Metanephros (tissue), 2 donors: Measurements from ENCODE around the gene CACNG8. TPM values are rescaled to one million over a fixed set of nuclear protein-coding genes. Genes with fewer than 3 reads are reported as not detected.

ENCODE experiments used
- small RNA-seq: library from RNA; depleted of rRNA; stranded (forward); fragments of <200 nt; gene quantifications from one replicate; pipeline ENCODE3, GENCODE V24; 2014; ENCODE audit warnings: low replicate concordance
- total RNA-seq: library from RNA; depleted of rRNA; stranded (reverse); fragments of >200 nt; gene quantifications from one replicate; pipeline ENCODE4 v1.2.3, GENCODE V29; 2014

CACNG8 gene
- total RNA-seq = 0.23 TPM

GRCh38 chr19:53962887-53963431 is at the start of gene CACNG8:
Gene CACNG8 (plus strand): TSS chr19:53962937.

GRCh38 chr19:53991224-53992113 is 28.7 kb downstream of the CACNG8 start, which contains the start of gene CACNG6:
Gene CACNG6 (plus strand): TSS chr19:53991637. CDS start chr19:53992878, 1,241 bp downstream.

Small RNA genes lying within 50 kb of the gene (small RNA-seq; reads per million reads assigned to genes)
- gene AC012314.20 = not detected

Other genes starting within 250 kb of the CACNG8 start
- gene NLRP12, start 138.6 kb upstream of the CACNG8 start, total RNA-seq = 1.5 TPM
- 46.3 TPM for gene MYADM, start 95.1 kb upstream of the CACNG8 start, total RNA-seq
- 1.4 TPM for gene PRKCG, start 80.7 kb upstream of the CACNG8 start, total RNA-seq
- 0.76 TPM for gene CACNG7, start 53.7 kb upstream of the CACNG8 start, total RNA-seq
- 5.7 TPM for gene CACNG6, start 28.7 kb downstream of the CACNG8 start, total RNA-seq
- gene VSTM1, start 101.0 kb downstream of the CACNG8 start, total RNA-seq = 2.9 TPM
- gene TARM1, start 118.4 kb downstream of the CACNG8 start, total RNA-seq = 0.18 TPM
- 1.3 TPM for gene OSCAR, start 137.9 kb downstream of the CACNG8 start, total RNA-seq
- 30.8 TPM for gene NDUFA3, start 139.9 kb downstream of the CACNG8 start, total RNA-seq
- gene TFPT, start 152.7 kb downstream of the CACNG8 start, total RNA-seq = 10.2 TPM
- gene PRPF31, start 152.8 kb downstream of the CACNG8 start, total RNA-seq = 46.2 TPM
- 11.9 TPM for gene CNOT3, start 174.8 kb downstream of the CACNG8 start, total RNA-seq
- 5.4 TPM for gene LENG1, start 196.8 kb downstream of the CACNG8 start, total RNA-seq
- 38.7 TPM for gene TMC4, start 210.2 kb downstream of the CACNG8 start, total RNA-seq
- 47.6 TPM for gene MBOAT7, start 226.6 kb downstream of the CACNG8 start, total RNA-seq
- gene TSEN34, start 228.4 kb downstream of the CACNG8 start, total RNA-seq = 65.2 TPM
- 2,181 TPM for gene RPS9, start 237.9 kb downstream of the CACNG8 start, total RNA-seq